B cell (primary cell): ENCODE data around the gene MGMT.

Source experiments
- CTCF ChIP-seq: fragments of 200-600 bp; IDR thresholded peaks from one replicate; pipeline ENCODE4 v1.8.0; 2022; ENCODE audit warnings: antibody characterized with exemption, mild to moderate bottlenecking
- EZH2 ChIP-seq: IDR thresholded peaks from 2 replicates; pipeline ENCODE4 v1.6.1; 2012; ENCODE audit warnings: borderline replicate concordance, low read depth, mild to moderate bottlenecking, moderate library complexity, low read length; ENCODE audit not compliant: insufficient read depth, poor library complexity, severe bottlenecking

- TF ChIP-seq CTCF, result no peak
- no peak for TF ChIP-seq EZH2
Measured at GRCh38 chr10:129514568-129515451, 47.8 kb downstream of the MGMT start.
